ENCODE measurements around the gene PIGT. TPM values are rescaled to one million over a fixed set of nuclear protein-coding genes. Genes with fewer than 3 reads are reported as not detected.

PIGT gene
- polyA plus RNA-seq, 1 experiment: 114 TPM

- DNase-seq (ENCODE audit: low read depth, low spot score): no peak
- Histone ChIP-seq H3K27me3 (ENCODE audit: control insufficient read depth, insufficient read depth, low read length) (no peaks in the 10 kb centered on the region), H3K27ac (ENCODE audit: low read depth, low read length) (no peak overlapping the region), H3K9me3 (ENCODE audit: control insufficient read depth, insufficient read depth, low read length) (no peaks in the 10 kb centered on the region), H3K4me3 (ENCODE audit: low read depth, low read length) (no peak overlapping the region)
- ChIA-PET POLR2A (no interaction called here), CTCF (interaction anchor here (0.6 kb wide), 1 partner anchor 50 kb away, joined by 3 read pairs; no protein-coding TSS in a partner anchor)
- no peak for TF ChIP-seq CTCF (IDR thresholded peaks at IDR 0.05; ENCODE audit: low read depth, low read length)
These were observed 7.8 kb downstream of the PIGT start for GRCh38 chr20:45423700-45424099.

- no peak for TF ChIP-seq CTCF (IDR thresholded peaks at IDR 0.05; ENCODE audit: low read depth, low read length)
- POLR2A ChIA-PET: no interaction called here
These were observed 9.6 kb downstream of the PIGT start for GRCh38 chr20:45425561-45425960.

GRCh38 chr20:45426320-45427016, 10.5 kb downstream of the PIGT start:
- ChIA-PET POLR2A (no interaction called here), CTCF (interaction anchor here (0.7 to 1.2 kb wide), 2 partner anchors 10 to 52 kb away, joined by 4 to 5 read pairs; no protein-coding TSS in a partner anchor)
- TF ChIP-seq CTCF (IDR thresholded peaks at IDR 0.05; ENCODE audit: low read depth, low read length): no peak
- Histone ChIP-seq H3K27ac (ENCODE audit: low read depth, low read length) (no peak overlapping the region), H3K4me3 (ENCODE audit: low read depth, low read length) (no peak overlapping the region), H3K9me3 (ENCODE audit: control insufficient read depth, insufficient read depth, low read length) (no peaks in the 10 kb centered on the region), H3K27me3 (ENCODE audit: control insufficient read depth, insufficient read depth, low read length) (no peaks in the 10 kb centered on the region)
- DNase-seq (ENCODE audit: low read depth, low spot score): no peak

More at GRCh38 chr20:45425561-45425960, 9.6 kb downstream of the PIGT start:
- DNase-seq (ENCODE audit: low read depth, low spot score): no peak
- Histone ChIP-seq H3K27me3 (ENCODE audit: control insufficient read depth, insufficient read depth, low read length) (no peaks in the 10 kb centered on the region), H3K27ac (ENCODE audit: low read depth, low read length) (no peak overlapping the region), H3K9me3 (ENCODE audit: control insufficient read depth, insufficient read depth, low read length) (no peaks in the 10 kb centered on the region), H3K4me3 (ENCODE audit: low read depth, low read length) (no peak overlapping the region)
- CTCF ChIA-PET: interaction anchor here (0.6 kb wide), 1 partner anchor 108 kb away, joined by 3 read pairs; no protein-coding TSS in a partner anchor

DNA sequence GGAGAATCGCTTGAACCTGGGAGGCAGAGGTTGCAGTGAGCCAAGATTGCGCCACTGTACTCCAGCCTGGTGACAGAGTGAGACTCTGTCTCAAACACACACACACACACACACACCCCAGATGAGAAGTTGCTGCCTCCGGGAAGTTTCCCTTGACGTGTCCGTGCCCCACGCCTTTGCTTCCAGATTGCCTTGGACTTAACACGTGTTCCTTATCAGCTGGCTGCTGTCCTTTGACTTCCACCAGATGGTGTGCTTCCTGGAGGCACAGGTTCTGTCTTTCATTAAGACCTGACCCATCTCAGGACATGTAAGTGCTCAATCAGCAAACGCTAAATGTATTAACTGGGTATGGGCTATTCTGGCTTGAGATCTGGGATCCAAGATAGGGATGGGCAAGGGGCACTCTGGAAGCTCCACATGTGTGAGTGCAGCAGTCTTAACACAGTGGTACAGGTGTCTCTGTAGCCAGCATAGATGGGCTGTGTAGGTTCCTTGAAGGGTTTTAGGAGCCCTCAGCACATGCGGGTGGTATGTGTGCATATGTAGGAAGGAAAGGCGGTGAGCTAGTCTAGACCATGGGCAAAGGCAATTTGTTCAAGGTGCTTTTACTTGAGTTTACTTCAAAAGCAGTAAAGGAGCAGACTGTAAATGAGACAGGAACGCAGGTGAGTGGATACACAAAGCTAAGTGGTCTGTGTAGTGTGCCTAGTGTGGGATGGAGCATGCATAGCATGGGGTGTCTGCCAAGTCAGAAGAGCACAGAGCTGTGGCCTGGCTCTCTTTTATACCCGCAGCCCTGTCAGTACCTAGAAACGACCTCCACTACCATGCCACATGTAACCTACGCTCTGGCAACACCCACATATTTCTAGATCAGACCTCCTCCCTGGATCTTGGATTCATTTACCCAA, 11.6 kb downstream of the PIGT start:
- ChIA-PET CTCF (interaction anchor here (0.6 to 1.9 kb wide), 4 partner anchors 10 to 344 kb away, joined by 4 to 8 read pairs (median 6); no protein-coding TSS in a partner anchor), POLR2A (no interaction called here)
- DNase-seq (ENCODE audit: low read depth, low spot score): no peak
- H3K9me3 ChIP-seq (ENCODE audit: control insufficient read depth, insufficient read depth, low read length): no peaks in the 10 kb centered on the region
- H3K27me3 ChIP-seq (ENCODE audit: control insufficient read depth, insufficient read depth, low read length): no peaks in the 10 kb centered on the region
- H3K4me3 ChIP-seq (ENCODE audit: low read depth, low read length): no peak overlapping the region
- H3K27ac ChIP-seq (ENCODE audit: low read depth, low read length): no peak overlapping the region
- no peak for TF ChIP-seq CTCF (IDR thresholded peaks at IDR 0.05; ENCODE audit: low read depth, low read length)

Measured in AG04450 (cell line).